Right atrium auricular region (tissue), 2 donors: ENCODE results near the gene GPR139. TPM values are rescaled to one million over a fixed set of nuclear protein-coding genes. Genes with fewer than 3 reads are reported as not detected.

Experiments
- DNase-seq: peaks from one replicate; pipeline ENCODE4 v3.0.0-alpha.2; 2019; ENCODE audit warnings: low spot score
- H3K27ac ChIP-seq, 2 donors: fragments of 200-600 bp; sonication (generic); 1 replicate in 1 of 2; 2 replicates in 1 of 2; pipeline ENCODE4 v1.5.1; 2016 to 2019
- H3K27me3 ChIP-seq, 2 donors: fragments of 200-600 bp; sonication (generic); one replicate each; pipeline versions ENCODE4 v1.5.1 to v1.6.0; 2017 to 2019
- H3K36me3 ChIP-seq: fragments of 200-600 bp; sonication (generic); one replicate; pipeline ENCODE4 v1.5.1; 2016
- H3K4me1 ChIP-seq, 2 donors: fragments of 200-600 bp; sonication (generic); one replicate each; pipeline versions ENCODE4 v1.5.1 to v1.6.0; 2017 to 2019
- H3K4me3 ChIP-seq, 2 donors: fragments of 200-600 bp; sonication (generic); 1 replicate in 1 of 2; 2 replicates in 1 of 2; pipeline ENCODE4 v1.5.1; 2017 to 2019; ENCODE audit warnings: mild to moderate bottlenecking in 1 of 2, moderate library complexity in 1 of 2
- H3K9me3 ChIP-seq, 2 donors: fragments of 200-600 bp; sonication (generic); one replicate each; pipeline ENCODE4 v1.5.1; 2019
- CTCF ChIP-seq, 2 donors: fragments of 200-600 bp; sonication (generic); IDR thresholded peaks; one replicate each; pipeline ENCODE4 v1.5.1; 2019; ENCODE audit warnings: antibody characterized with exemption in 2 of 2
- total RNA-seq, 2 donors: library from RNA; depleted of rRNA; stranded (reverse); fragments of >200 nt; gene quantifications; one replicate each; pipeline ENCODE4 v1.1.0, GENCODE V29; 2016

The GPR139 gene
- total RNA-seq, 2 donors from 2014 or later: not detected

GRCh38 chr16:19984135-19984534 is 89.6 kb downstream of the GPR139 start:
- H3K36me3 ChIP-seq: no peaks in the 10 kb centered on the region
- no peak for TF ChIP-seq CTCF (IDR thresholded peaks at IDR 0.05)
- H3K4me1 ChIP-seq: no peaks in the 10 kb centered on the region
- no peaks in the 10 kb centered on the region for H3K9me3 ChIP-seq
- H3K4me3 ChIP-seq: no peak overlapping the region
- H3K27ac ChIP-seq: no peak overlapping the region
- DNase-seq: no peak
- no peaks in the 10 kb centered on the region for H3K27me3 ChIP-seq

Other genes with a start within 250 kb of the GPR139 start
- gene GPRC5B, start 189.0 kb downstream of the GPR139 start, total RNA-seq: 10 to 100 TPM; 39.4 to 40.0 TPM